Adipose tissue (tissue), 3 donors: ENCODE results near the gene HSPG2. TPM values are rescaled to one million over a fixed set of nuclear protein-coding genes. Genes with fewer than 3 reads are reported as not detected.

Source experiments
- H3K27ac ChIP-seq: one replicate; pipeline ENCODE4 v1.5.1; 2013; ENCODE audit warnings: low read depth, low read length
- WGBS, 3 donors: extraction: QIAGEN DNeasy Blood & Tissue Kit; methylation state at CpG; one replicate each; pipeline ENCODE4 v1.1.7; 2013; 5-methylcytosine and 5-hydroxymethylcytosine counted together
- polyA plus RNA-seq, 3 donors: library from polyadenylated mRNA; stranded (reverse); fragments of 200-250 nt; gene quantifications; one replicate each; pipeline ENCODE4 v1.2.3, GENCODE V29; 2013
- donor health status: healthy with polysubstance abuse.
- donor health status: Bipolar disorder and iron deficiency.
- donor health status: healthy.

Gene HSPG2
- polyA plus RNA-seq, 3 donors = 34.7 to 225 (median 214) TPM

DNA sequence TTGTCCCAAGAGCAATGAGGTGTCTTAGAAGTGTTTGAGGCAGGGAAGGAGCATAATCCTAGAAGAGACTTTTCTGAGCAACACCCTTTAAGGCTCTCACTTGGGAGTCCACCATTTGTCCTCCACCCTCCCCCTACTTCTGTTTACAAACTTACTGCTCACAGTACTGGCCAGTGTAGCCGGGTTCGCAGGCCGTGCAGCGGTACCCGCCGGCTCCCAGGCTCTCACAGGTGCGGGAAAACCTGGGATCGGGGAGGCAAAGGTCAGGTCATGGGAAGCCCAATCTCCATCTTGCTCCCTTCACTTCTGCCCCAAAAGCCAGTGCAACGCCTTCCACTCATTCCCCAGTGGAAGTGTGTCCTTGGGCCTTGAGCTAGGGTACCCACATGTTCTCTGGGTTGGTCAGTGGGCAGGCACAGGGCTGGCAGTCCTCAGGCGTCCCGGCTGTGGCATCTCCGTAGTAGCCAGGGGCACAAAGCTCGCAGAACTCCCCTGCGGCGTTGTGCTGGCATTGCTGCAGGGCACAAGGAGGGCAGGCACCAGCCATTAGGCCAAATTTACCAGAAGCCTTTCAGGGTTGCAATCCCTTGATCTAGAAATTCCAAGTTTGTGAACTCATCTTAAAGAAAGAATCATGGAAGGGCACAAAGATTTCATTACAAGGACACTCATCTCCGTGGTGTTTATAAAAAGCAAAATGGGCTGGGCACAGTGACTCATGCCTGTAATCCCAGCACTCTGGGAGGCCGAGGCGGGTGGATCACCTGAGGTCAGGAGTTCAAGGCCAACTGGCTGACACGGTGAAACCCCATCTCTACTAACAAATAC is 75.3 kb downstream of the HSPG2 start:
- WGBS, 3 donors = 92 to 94% (median 94%) methylated on average over 19 of the region's 19 CpGs

DNA sequence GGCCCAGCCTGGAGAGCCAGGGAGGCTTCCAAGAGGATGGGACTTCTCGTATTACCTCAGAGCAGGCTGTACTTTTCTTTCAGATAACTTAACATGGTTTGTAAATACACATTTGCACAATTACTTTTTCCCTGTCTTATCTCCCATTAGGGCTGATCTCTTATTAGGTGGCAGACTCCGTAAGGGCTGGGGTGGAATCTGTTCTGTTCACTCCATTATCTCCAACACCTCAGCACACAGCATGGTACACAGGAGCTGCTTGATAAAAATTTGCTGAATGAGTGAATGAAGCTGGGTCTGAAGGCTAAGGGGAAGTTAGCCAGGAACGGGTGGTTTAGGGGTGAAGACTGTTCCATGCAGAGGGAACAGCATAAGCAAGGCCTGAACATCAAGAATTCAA is 76.1 kb downstream of the HSPG2 start:
- 85 to 95% (median 93%) methylated on average over 3 of the region's 3 CpGs for WGBS, 3 donors
- H3K27ac ChIP-seq = no peak overlapping the region

More for the DNA sequence above, 75.3 kb downstream of the HSPG2 start:
- H3K27ac ChIP-seq = no peak overlapping the region

DNA sequence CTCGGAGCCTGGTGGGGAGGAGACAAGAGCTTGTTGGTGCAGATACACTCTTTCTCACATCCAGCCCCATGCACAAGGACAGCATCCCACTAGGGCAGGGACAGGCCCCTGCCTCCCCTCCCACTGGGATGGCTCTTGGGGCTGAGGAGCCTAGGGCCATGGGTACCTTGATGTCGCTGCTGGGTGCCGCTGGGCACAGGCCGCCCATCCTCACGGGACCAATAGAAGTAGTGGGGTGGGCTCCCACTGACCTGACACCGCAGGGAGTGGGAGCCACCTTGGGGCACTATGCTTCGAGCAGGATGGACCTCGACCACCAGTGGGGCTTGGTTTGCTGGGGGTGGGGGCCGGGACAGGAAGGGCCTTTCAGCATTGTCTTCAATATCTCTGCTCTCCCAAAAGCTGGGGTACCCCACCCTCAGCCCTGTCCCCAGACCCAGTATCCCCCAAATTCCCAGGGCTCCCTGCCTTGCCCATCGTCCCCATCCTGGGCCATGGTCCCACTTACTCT is 77.4 kb downstream of the HSPG2 start:
- H3K27ac ChIP-seq = no peak overlapping the region
- 94 to 98% (median 95%) methylated on average over 10 of the region's 10 CpGs for WGBS, 3 donors

DNA sequence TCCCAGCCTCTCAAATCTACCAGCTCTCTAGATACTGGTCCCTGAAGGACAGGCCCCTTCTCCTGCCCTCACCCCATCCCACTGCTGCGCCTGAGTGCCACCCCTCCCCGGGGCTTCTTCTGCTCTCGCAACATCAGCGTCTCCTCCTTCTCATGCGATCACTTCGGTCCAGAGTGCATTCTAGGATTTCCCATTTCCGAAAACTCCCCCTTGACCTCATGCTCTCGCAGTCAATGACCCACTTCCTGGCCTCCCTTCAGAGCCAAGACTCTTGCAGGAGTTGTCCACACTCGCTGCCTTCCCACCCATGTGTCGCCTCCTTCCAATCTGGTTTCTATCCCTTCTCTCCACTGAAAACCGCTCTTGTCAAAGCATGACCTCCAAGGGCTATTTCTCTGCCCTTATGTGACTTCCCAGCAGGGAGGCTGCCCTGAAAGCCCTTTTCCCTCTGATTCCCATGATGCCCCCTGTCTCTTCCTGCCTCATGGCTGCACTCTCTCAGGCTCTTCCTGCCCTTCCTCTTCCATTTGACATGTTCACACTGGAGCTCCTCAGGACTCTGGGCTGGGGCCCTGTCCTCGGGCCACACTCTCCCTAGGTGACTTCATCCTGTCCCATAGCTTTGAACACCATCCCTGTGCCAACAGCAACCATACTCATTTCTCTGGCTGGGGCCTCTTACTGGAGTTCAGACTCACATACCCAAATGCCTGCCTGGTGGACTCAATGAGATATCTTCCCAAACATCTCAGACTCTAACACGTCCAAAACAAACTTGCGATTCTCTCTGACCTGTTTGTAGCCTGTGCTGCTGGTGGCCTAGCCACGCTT is 79.1 kb downstream of the HSPG2 start:
- WGBS, 3 donors = 61 to 77% (median 63%) methylated on average over 15 of the region's 15 CpGs
- no peak overlapping the region for H3K27ac ChIP-seq

DNA sequence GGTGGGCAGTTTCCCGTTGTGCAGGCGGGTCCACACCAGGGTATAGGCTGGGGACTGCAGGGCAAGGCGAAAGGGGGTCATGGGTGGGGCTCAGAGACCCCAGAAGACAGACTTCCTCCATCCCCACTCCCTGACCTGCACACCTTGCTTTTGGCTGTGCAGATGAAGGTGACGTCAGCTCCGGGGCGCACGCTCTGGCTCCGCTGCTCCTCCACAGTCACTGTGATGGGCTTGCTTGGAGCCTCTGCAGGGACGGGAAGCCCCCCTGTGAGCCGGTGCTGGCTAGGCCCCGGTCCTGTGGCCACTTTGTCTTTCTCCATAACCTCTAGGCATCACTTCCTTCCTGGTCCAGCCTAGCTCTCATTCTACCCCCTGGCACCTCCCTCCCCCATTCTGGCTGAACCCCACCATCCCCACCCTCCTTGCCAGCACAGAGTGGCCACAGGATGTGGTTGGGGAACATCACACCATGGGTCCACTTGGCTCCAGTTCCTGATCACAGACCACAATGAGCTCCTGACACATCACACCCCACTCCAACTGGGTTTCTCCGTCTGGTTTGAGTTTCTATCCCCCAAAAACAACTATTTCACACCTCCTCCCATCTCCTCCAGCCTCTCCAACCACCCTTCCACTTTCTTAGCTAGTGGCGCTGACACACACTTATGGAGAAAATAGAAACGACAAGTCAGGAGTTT is 79.8 kb downstream of the HSPG2 start:
- no peak overlapping the region for H3K27ac ChIP-seq
- 64 to 90% (median 65%) methylated on average over 14 of the region's 14 CpGs for WGBS, 3 donors

DNA sequence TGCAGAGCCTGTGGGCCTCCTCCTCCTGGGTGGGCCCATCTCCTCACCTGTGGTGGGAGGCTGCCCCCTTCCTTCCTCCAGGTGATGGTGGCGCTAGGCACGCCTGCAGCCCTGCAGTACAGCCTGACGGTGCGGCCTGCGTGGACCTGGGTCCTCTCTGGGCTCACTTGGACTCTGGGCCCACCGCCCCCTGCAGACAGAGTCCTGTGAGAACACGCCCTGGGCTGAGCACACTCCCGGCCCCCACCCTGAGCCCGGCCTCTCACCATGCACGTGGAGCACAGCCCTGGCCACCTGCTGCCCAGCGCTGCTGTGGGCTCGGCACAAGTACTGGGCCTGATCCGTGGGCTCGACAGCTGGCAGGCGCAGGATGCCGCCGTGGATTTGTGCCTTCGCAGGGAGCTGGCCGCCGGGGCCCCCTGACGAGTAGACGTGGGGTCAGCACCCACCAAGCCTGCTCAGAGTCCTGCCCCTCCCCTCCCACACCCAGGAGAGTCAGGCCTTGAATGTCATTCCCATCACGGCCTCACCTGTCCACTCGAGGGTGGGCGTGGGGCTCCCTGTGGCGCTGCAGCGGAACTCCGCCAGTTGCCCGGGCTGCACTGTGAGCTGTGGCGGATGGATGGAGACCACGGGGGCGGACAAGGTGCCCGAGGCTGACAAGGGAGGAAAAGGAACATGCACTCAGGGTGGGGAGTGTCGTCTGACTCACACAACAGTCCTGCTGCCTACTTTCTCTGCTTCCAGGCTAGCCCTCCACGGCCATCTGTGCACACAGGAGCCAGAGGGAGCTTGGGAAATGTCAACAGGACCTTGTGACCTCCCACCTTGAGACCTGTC is 81.6 kb downstream of the HSPG2 start:
- no peak overlapping the region for H3K27ac ChIP-seq

DNA sequence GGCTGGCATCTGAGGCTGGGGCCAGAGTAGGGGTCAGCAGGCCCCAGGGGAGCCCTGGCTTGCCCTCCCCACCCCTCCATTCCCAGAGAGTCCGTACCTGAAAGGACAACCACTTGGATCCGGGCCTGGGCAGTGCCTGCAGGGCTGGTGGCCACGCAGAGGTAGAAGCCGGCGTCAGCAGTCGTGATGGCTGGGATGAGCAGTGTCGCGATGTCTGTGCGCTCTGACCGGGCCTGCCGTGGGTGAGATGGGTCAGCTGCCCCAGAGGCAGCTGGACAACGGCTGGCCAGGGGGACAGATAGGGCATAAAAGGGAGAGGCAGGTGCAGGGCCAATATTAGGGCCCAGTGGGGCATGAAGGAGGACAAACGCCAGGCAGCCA is 82.4 kb downstream of the HSPG2 start:
- WGBS, 3 donors = 91 to 98% (median 95%) methylated on average over 13 of the region's 13 CpGs
- H3K27ac ChIP-seq = no peak overlapping the region

More for the DNA sequence above, 81.6 kb downstream of the HSPG2 start:
- 89 to 93% (median 90%) methylated on average over 34 to 35 of the region's 35 CpGs for WGBS, 3 donors

DNA sequence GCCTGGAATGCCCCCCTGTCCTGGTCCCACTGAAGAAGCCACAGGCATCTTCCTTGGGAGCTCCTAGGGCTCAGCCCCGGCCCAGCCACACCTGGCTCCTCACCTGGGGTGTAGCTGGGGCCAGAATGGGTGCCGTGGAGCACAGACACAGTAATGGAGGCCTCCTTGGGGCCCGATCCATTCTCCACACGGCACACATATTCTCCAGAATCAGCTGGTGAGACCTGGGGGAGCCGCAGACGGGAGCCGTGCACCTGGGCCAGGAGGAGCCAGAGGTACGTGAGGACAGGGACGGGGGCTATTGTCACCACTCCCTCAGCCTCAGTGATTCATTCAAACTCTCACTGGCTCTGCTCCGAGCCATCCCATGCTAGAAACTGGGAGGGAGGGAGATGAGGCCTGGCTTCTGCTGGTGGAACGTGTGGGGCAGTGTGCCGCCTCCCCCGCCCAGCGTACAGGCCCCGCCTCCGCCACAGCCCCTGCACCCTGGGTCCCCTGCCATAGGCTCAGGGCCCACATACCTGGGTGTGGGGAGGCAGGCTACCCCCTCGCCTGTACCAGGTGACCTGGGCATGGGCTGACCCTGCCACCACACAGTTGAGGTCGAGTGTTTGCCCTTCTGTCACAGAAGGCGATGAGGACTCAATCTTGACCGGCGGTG is 82.9 kb downstream of the HSPG2 start:
- 92 to 96% (median 92%) methylated on average over 21 of the region's 21 CpGs for WGBS, 3 donors

DNA sequence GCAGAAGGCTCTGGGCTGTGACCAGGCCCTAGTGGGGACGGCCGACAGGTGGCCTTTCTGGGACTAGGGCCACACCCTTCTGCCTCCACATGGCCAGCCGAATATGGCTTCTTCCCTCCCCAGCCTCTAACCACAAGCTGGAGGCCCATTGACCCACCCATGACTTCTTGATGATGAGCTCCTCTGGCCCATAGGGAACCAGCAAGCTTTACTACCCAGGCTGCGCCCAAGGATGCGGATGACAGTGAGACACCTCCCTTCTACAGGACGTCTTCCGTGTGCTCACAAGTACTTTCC is 84.0 kb downstream of the HSPG2 start:
- 83 to 87% (median 85%) methylated on average over 7 of the region's 7 CpGs for WGBS, 3 donors
- H3K27ac ChIP-seq = no peak overlapping the region

More for the DNA sequence above, 82.9 kb downstream of the HSPG2 start:
- H3K27ac ChIP-seq = no peak overlapping the region

DNA sequence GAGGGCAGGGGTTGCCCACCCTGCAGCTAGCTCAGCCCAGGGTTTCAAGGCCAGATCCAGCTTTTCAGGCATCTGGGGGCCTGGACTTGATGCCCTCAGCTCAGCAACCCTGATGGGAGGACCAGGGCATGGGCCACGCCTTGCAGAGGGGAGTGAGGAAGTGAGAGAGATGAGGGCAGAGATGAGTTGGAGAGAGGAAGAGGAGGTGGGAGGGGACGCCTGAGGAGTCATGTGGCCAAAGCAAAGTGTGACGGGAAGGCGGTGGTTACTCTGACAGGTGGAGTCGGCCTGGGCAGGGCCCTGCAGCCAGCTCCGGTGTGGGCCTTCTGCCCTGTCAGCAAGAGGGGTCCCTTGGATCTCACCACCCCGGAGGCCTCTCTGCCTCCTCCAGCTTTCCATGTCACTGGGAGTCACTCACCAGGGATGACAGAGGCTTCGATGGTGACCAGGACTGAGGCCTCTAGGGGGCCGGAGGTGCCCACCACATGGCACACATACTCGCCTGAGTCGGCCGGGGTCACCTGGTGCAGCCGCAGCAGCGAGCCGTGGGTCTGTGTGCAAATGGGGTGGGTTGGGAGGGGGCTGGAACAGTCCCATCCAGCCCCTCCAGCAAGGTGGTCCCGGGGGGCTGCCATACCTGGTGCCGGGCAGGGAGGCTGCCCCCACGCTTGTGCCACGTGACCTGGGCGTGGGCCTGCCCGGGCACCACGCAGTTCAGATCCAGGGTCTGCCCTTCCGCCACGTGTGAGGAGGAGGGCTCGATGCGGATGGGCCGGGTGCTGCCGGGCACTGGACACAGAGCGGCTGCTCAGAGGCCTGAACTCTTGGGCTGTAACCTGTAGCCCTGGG is 84.6 kb downstream of the HSPG2 start:
- WGBS, 3 donors = 88 to 92% (median 89%) methylated on average over 23 to 29 of the region's 29 CpGs
- H3K27ac ChIP-seq = no peak overlapping the region

DNA sequence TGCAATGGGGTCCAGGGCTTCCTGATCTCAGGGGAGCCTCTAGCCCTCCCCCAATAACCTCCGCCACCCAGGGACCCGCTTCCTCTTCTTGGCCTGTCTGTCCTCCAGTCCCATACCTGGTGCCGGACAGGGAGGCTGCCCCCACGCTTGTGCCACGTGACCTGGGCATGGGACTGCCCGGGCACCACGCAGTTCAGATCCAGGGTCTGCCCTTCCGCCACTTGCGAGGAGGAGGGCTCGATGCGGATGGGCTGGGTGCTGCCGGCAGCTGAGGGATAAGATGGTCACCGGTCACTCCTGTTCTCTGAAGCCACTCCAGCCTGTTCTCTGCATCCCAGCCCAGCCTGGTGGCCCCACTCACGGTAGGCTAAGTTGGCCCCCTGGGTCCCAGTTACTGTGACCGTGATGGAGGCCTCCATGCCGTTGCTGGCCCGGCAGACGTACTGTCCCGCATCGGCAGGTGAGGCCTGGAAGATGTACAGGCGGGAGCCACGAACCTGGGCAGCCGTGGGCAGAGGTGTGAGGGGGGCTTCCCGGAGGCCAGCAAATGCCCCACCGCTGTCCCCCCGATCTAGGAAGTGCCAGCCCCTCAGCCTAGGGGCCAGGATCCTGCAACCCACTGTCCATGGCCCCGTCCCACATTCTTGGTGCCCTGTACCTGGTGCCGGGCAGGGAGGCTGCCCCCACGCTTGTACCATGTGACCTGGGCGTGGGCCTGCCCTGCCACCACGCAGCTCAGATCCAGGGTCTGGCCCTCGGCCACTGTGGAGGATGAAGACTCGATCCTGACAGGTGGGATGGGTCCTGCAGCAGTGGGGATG is 85.5 kb downstream of the HSPG2 start:
- no peak overlapping the region for H3K27ac ChIP-seq
- 93 to 97% (median 93%) methylated on average over 31 to 33 of the region's 33 CpGs for WGBS, 3 donors

DNA sequence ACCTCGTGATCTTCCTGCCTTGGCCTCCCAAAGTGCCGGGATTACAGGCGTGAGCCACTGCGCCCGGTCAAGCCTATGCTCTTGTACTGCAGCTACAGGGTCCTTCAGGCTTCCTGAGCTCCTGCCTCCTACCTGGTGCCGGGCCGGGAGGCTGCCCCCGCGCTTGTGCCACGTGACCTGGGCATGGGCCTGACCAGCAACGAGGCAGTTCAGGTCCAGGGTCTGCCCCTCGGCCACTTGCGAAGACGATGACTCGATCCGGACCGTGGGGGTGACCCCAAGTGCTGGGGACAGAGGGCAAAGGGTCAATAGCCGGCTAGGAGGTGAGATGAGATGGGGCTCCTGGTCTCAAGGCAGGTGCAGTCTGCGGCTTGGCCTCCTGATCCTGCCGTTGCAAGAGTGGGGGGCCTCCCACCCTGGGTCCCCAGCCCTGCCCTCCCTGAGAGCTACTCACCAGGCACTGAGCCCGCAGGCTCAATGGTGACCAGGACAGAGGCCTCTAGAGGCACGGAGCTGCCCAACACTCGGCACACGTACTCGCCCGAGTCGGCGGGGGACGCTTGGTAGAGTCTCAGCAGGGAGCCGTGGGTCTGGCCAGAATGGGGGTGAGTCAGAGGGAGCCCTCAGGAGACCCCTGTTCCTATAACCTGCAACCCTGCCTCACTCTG is 87.1 kb downstream of the HSPG2 start:
- no peak overlapping the region for H3K27ac ChIP-seq
- 93 to 95% (median 94%) methylated on average over 30 of the region's 30 CpGs for WGBS, 3 donors

DNA sequence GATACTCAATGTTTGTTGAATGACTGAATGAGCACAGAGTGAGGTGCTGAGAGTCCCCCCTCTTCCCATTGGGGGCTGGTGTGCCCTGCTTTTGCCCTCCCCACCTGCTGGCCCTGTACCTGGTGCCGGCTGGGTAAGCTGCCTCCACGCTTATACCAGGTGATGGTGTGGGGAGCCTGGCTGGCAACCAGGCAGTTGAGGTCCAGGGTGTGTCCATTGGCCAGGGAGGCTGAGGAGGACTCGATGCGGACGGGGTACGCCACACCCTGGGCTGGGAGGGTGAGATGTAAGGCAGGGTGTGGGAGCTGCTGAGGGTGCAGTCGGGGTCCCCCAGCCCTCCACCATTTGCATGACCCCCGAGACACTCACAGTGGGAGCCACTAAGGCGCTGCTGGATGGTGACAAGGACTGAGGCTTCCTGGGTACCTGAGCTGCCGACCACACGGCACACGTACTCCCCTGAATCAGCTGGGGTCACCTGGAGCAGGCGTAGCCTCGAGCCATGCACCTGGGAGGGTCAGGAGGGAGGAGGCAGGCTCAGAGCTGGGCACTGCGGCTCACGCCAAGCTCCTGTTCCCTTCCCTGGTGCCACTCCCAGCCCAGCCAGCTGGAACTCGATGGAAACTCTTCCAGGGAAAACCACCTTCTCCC is 88.5 kb downstream of the HSPG2 start:
- no peak overlapping the region for H3K27ac ChIP-seq
- 93 to 95% (median 95%) methylated on average over 17 of the region's 17 CpGs for WGBS, 3 donors

DNA sequence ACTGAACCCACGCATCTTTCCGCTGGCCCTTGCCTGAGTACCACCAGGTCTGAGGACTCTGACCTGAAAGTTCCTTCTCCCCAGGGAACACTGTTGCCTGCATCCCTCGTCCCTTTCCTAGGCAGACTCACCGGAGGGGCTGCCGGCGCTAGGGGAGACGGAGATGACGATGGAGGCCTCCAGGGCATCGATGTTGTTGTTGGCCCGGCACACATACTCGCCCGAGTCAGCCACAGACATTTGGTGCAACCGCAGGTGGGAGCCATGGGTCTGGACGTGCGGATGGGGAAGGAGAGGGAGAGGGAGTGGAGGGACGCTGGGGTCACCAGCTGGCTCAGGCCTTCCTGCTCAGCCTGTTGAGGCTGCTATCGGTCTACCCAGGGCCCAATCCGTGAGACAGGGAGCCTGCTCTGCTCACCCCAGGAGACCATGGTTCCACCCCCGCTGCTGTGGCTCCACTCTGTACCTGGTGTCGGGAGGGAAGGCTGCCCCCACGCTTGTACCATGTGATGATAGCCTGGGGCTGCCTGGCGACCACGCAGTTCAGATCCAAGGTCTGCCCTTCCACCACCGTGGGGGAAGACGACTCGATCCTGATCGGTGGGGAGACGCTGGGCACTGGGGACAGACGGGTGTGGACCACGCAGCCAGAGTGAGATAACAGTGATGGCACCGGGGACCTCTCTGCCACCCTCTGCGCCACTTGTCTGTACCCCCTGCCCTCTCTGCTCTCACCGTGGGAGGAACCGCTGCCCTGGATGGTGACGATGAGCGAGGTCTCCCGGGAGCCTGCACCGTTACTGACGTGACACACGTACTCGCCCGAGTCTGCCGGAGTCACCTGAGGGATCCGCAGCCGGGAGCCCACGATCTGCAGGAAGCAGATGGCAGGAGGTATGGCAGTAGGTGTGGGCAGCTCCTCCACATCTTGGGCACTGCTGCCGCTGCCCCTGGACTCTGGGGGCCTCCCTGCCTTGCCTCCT is 89.6 kb downstream of the HSPG2 start:
- no peak overlapping the region for H3K27ac ChIP-seq
- WGBS, 3 donors = 91 to 94% (median 91%) methylated on average over 45 to 47 of the region's 47 CpGs
